Muscle layer of colon (tissue), 2 donors: ENCODE data around the gene FOXN3.
A peak's percentile ranks its signal among the peaks of the same experiment; 100 is the strongest.

Experiments
- H3K27ac ChIP-seq: one replicate; pipeline ENCODE4 v1.7.0; 2013; ENCODE audit warnings: low read depth, mild to moderate bottlenecking, low read length, moderate library complexity
- H3K27me3 ChIP-seq, 2 donors: one replicate each; pipeline ENCODE4 v1.7.0; 2013; ENCODE audit warnings: low read length in 2 of 2, mild to moderate bottlenecking in 2 of 2; ENCODE audit not compliant: insufficient read depth in 2 of 2, control insufficient read depth in 1 of 2
- H3K36me3 ChIP-seq: one replicate; pipeline ENCODE4 v1.7.0; 2013; ENCODE audit warnings: mild to moderate bottlenecking, low read length; ENCODE audit not compliant: insufficient read depth
- H3K4me1 ChIP-seq: one replicate; pipeline ENCODE4 v1.7.0; 2013; ENCODE audit warnings: mild to moderate bottlenecking, low read length; ENCODE audit not compliant: insufficient read depth
- H3K4me3 ChIP-seq, 2 donors: one replicate each; pipeline ENCODE4 v1.7.0; 2013; ENCODE audit warnings: low read length in 2 of 2, low read depth in 1 of 2, mild to moderate bottlenecking in 1 of 2, moderate library complexity in 1 of 2
- H3K9ac ChIP-seq: one replicate; pipeline ENCODE4 v1.7.0; 2013; ENCODE audit warnings: low read length
- H3K9me3 ChIP-seq: one replicate; pipeline ENCODE4 v1.7.0; 2013; ENCODE audit warnings: mild to moderate bottlenecking, low read length
- donor health status: abdominal sarcoma.
- donor health status: Adenocarcinoma of cecum.

FOXN3 gene

GRCh38 chr14:89378119-89378518 lies 38.9 kb downstream of the FOXN3 start:
- H3K36me3 ChIP-seq, result no peaks in the 10 kb centered on the region
- H3K27ac ChIP-seq, result no peak overlapping the region
- H3K27me3 ChIP-seq, result no peaks in the 10 kb centered on the region
- no peak overlapping the region for H3K4me3 ChIP-seq
- no peaks in the 10 kb centered on the region for H3K9me3 ChIP-seq
- H3K4me1 ChIP-seq, result peaks cover 11% of the 10 kb centered on the region
- no peak overlapping the region for H3K9ac ChIP-seq

GRCh38 chr14:89377544-89377943 lies 39.5 kb downstream of the FOXN3 start:
- no peak overlapping the region for H3K9ac ChIP-seq
- H3K36me3 ChIP-seq, result no peaks in the 10 kb centered on the region
- H3K4me3 ChIP-seq, result no peak overlapping the region
- H3K27me3 ChIP-seq, result no peaks in the 10 kb centered on the region
- H3K4me1 ChIP-seq, result peaks cover 11% of the 10 kb centered on the region
- H3K9me3 ChIP-seq, result no peaks in the 10 kb centered on the region
- H3K27ac ChIP-seq, result no peak overlapping the region

- no peak overlapping the region for H3K9ac ChIP-seq
- peaks cover 33% of the 10 kb centered on the region for H3K4me1 ChIP-seq
- H3K27me3 ChIP-seq, result no peaks in the 10 kb centered on the region
- no peak overlapping the region for H3K27ac ChIP-seq
- no peak overlapping the region for H3K4me3 ChIP-seq
- H3K36me3 ChIP-seq, result no peaks in the 10 kb centered on the region
- H3K9me3 ChIP-seq, result no peaks in the 10 kb centered on the region
Measured at GRCh38 chr14:89374908-89375307, 42.1 kb downstream of the FOXN3 start.

- H3K27ac ChIP-seq, result no peak overlapping the region
- no peaks in the 10 kb centered on the region for H3K36me3 ChIP-seq
- H3K9ac ChIP-seq, result no peak overlapping the region
- H3K27me3 ChIP-seq, result no peaks in the 10 kb centered on the region
- peaks cover 37% of the 10 kb centered on the region for H3K4me1 ChIP-seq
- H3K4me3 ChIP-seq, result no peak overlapping the region
- no peaks in the 10 kb centered on the region for H3K9me3 ChIP-seq
Measured at GRCh38 chr14:89373185-89373584, 43.8 kb downstream of the FOXN3 start.

GRCh38 chr14:89372512-89372883 lies 44.5 kb downstream of the FOXN3 start:
- H3K36me3 ChIP-seq, result no peaks in the 10 kb centered on the region
- H3K9ac ChIP-seq, result no peak overlapping the region
- no peaks in the 10 kb centered on the region for H3K9me3 ChIP-seq
- H3K4me3 ChIP-seq, result no peak overlapping the region
- H3K27me3 ChIP-seq, result no peaks in the 10 kb centered on the region
- H3K27ac ChIP-seq, result no peak overlapping the region
- H3K4me1 ChIP-seq, result peaks cover 39% of the 10 kb centered on the region

GRCh38 chr14:89371585-89372511 lies 45.2 kb downstream of the FOXN3 start:
- Histone ChIP-seq H3K27me3 (no peaks in the 10 kb centered on the region), H3K27ac (no peak overlapping the region), H3K4me1 (peaks cover 46% of the 10 kb centered on the region), H3K36me3 (no peaks in the 10 kb centered on the region), H3K9ac (no peak overlapping the region), H3K9me3 (no peaks in the 10 kb centered on the region), H3K4me3 (no peak overlapping the region)

GRCh38 chr14:89370781-89371180 lies 46.3 kb downstream of the FOXN3 start:
- Histone ChIP-seq H3K27me3 (no peaks in the 10 kb centered on the region), H3K9ac (no peak overlapping the region), H3K27ac (peak overlapping the region; percentile 59), H3K36me3 (no peaks in the 10 kb centered on the region), H3K9me3 (no peaks in the 10 kb centered on the region), H3K4me1 (peaks cover 49% of the 10 kb centered on the region), H3K4me3 (peak overlapping the region; percentile 30 to 33)

- Histone ChIP-seq H3K4me1 (peaks cover 49% of the 10 kb centered on the region), H3K27ac (no peak overlapping the region), H3K4me3 (peak overlapping the region; percentile 30 to 33), H3K27me3 (no peaks in the 10 kb centered on the region), H3K36me3 (no peaks in the 10 kb centered on the region), H3K9me3 (no peaks in the 10 kb centered on the region), H3K9ac (no peak overlapping the region)
Measured at GRCh38 chr14:89370381-89370780, 46.7 kb downstream of the FOXN3 start.

GRCh38 chr14:89369656-89370055 lies 47.4 kb downstream of the FOXN3 start:
- Histone ChIP-seq H3K27me3 (no peaks in the 10 kb centered on the region), H3K36me3 (no peaks in the 10 kb centered on the region), H3K27ac (no peak overlapping the region), H3K4me3 (no peak overlapping the region), H3K9me3 (no peaks in the 10 kb centered on the region), H3K9ac (no peak overlapping the region), H3K4me1 (peaks cover 52% of the 10 kb centered on the region)

GRCh38 chr14:89368490-89369477 lies 48.2 kb downstream of the FOXN3 start:
- no peak overlapping the region for H3K9ac ChIP-seq
- no peaks in the 10 kb centered on the region for H3K36me3 ChIP-seq
- H3K4me1 ChIP-seq, result peaks cover 59% of the 10 kb centered on the region
- no peaks in the 10 kb centered on the region for H3K9me3 ChIP-seq
- no peak overlapping the region for H3K27ac ChIP-seq
- no peaks in the 10 kb centered on the region for H3K27me3 ChIP-seq
- no peak overlapping the region for H3K4me3 ChIP-seq

GRCh38 chr14:89367779-89368120 lies 49.3 kb downstream of the FOXN3 start:
- Histone ChIP-seq H3K4me1 (peaks cover 67% of the 10 kb centered on the region), H3K9ac (no peak overlapping the region), H3K36me3 (no peaks in the 10 kb centered on the region), H3K27ac (no peak overlapping the region), H3K9me3 (no peaks in the 10 kb centered on the region), H3K27me3 (no peaks in the 10 kb centered on the region), H3K4me3 (peak overlapping the region in 1 of 2 donors; percentile 5)
